A673 (cell line): ENCODE measurements around the gene GAL3ST2.

Experiments
- CTCF ChIP-seq: fragments of 300-800, 200-600 bp; sonication (generic); conservative IDR thresholded peaks from 2 replicates; pipeline ENCODE4 v1.5.1; 2017; ENCODE audit warnings: low read depth, mild to moderate bottlenecking, antibody characterized with exemption, low read length, moderate library complexity, mixed read lengths
- EZH2 ChIP-seq: fragments of 200-600 bp; sonication (generic); IDR thresholded peaks from 2 replicates; pipeline ENCODE4 v1.6.1; 2017; ENCODE audit warnings: borderline replicate concordance, low read depth, mild to moderate bottlenecking, mixed read lengths, antibody characterized with exemption, low read length; ENCODE audit not compliant: poor library complexity, severe bottlenecking

GRCh38 chr2:241755777-241756176 lies 20.8 kb upstream of the GAL3ST2 start:
- TF ChIP-seq CTCF (no peak), EZH2 (no peak)
